Activated CD8-positive, alpha-beta memory T cell treated with anti-CD3 and anti-CD28 coated beads, Interleukin-2, amount 50 U/mL, for 1 hour (primary cell): ENCODE data around the gene TPRN.
A peak's percentile ranks its signal among the peaks of the same experiment; 100 is the strongest.

Experiments used
- DNase-seq: peaks from one replicate; pipeline ENCODE4 v3.0.0-alpha.2; 2020; ENCODE audit errors: extremely low read depth

Gene TPRN

GRCh38 chr9:137236238-137236935 lies 35.8 kb upstream of the TPRN start:
- peak; percentile 72 for DNase-seq

DNA sequence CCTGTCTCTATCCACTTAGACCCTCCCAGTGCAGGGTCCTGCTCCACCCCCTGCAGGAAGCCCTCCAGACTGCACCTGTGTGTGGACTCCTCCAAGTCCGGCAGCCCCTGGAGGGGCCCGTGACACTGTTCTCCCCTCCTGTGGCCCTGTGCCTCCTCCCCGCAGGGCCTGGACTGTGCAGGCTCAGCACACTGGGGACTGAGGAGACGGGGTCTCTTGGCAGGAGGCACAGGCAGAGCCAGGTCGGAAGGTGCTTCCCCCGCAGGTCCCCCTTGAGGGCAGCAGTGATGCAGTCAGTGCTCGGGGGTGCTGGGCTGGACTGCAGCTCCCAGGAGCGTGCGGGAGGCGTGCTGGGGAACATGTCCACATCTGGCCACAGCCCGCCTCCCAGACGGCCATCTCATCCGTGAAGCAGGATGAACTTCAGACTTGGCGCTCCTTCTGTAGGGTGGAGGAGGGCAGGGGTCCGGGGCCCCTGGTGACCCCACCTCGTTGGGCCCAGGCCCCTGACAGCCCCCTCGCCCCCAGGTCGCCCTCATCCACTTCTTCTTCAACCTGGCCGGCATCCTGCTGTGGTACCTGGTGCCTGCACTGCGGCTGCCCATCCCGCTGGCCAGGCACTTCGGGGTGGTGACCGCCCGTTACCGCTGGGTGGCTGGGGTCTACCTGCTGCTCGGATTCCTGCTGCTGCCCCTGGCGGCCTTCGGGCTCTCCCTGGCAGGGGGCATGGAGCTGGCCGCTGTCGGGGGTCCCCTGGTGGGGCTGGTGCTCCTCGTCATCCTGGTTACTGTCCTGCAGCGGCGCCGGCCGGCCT lies 35.1 kb upstream of the TPRN start:
- no peak for DNase-seq

GRCh38 chr9:137234758-137235423 lies 34.4 kb upstream of the TPRN start:
- DNase-seq: no peak

DNA sequence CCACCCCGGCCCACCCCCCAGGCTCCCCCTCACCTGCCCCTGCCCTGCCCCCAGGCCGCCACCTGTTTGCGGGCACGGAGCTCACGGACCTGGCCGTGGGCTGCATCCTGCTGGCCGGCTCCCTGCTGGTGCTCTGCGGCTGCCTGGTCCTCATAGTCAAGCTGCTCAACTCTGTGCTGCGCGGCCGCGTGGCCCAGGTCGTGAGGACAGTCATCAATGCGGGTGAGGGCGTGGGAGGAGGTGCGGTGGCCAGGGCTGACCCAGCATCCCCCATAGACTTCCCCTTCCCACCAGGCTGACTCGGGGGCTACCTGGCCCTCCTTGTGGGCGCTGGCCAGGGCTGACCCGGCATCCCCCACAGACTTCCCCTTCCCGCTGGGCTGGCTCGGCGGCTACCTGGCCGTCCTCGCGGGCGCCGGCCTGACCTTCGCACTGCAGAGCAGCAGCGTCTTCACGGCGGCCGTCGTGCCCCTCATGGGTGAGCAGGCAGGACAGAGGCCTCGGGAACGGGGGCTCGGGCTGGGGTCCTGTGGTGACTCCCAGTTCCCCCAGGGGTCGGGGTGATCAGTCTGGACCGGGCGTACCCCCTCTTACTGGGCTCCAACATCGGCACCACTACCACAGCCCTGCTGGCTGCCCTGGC lies 33.6 kb upstream of the TPRN start:
- DNase-seq: no peak

- no peak for DNase-seq
Measured at GRCh38 chr9:137233143-137233980, 32.8 kb upstream of the TPRN start.

DNA sequence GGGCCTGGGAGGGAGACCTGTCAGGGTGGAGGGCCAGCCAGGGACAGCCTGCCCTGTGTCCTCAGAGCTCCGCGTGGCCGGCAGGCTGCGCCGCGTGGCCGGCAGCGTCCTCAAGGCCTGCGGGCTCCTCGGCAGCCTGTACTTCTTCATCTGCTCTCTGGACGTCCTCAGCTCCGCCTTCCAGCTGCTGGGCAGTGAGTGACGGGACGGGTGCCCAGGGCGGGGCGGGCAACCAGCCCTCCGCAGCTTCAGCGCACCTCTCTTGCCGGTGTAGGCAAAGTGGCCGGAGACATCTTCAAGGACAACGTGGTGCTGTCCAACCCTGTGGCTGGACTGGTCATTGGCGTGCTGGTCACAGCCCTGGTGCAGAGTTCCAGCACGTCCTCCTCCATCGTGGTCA lies 32.0 kb upstream of the TPRN start:
- no peak for DNase-seq

- DNase-seq: no peak
Measured at GRCh38 chr9:137232101-137232500, 31.6 kb upstream of the TPRN start.

GRCh38 chr9:137231372-137232039 lies 31.0 kb upstream of the TPRN start:
- no peak for DNase-seq

DNA sequence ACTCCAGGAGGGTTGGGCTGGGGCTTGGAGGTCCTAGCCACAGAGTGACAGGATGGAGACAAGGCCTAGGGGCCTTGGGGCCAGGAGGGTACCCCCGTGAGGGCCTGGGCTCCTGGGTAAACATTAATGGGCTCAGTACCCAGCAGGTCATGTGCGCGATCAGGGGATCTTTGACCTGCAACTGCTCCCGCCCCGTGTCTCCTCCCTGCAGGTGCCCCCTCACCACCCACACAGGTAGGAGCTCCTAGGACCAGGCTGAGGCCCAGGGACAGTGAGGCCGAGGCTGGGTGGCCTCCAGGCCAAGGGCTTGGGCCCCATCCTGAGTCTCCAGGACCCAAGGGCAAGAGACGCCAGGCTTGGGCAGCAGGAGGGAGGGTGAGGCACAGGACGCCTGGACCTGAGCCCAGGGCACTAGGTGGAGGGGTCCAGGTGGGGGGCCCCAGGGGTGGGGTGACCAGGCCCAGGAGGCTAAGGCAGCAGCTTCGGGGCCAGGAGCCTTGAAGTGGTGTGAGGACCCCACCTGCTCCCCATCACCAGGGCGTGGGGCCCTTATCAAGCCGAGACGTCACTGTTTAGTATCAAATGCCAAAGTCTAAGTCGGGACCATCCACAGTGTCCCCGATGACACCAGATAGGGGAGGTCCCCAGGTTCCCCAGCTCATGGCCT lies 30.3 kb upstream of the TPRN start, which contains the start of gene SLC34A3:
Gene SLC34A3 (plus strand): TSS at position 197 of the 667 bp plus-strand sequence. CDS start 802 bp downstream, outside the sequence.
- DNase-seq: no peak

- DNase-seq: no peak
Measured at GRCh38 chr9:137229903-137230704, 29.6 kb upstream of the TPRN start.

GRCh38 chr9:137228968-137229896 lies 28.7 kb upstream of the TPRN start:
- DNase-seq: no peak

- no peak for DNase-seq
Measured at GRCh38 chr9:137228506-137228967, 28.0 kb upstream of the TPRN start.

DNA sequence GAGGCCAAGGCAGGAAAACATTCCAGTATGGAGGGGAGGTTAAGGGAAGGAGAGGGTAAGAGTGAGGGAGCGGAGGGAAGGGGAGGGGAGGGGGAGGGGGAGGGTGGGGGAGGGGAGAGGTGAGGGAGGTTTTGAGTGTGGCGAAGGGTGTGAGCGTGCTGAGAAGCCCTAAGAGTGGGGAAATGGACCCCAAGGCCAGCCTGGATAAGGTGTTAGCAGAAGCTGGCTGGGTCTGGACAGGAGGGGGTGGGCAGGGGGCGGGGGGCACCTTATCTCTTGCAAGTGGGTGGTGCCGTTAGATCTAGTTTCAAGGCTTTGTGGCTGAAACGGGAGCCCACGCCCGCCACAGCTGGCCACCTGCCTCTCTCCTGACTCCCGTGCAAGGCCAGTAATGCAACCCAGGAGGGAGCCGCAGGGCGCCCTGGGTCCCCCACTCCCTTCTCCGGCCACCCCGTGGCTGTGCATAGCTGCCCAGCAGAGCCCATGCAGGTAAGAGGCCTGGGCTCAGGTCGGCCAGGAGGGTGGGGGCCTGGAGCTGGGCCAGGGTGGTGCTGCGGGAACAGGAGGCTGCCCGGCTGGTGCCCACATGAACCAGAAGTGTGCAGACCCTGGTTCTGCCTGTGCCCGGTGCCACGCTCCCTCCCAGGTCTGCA lies 27.4 kb upstream of the TPRN start:
- DNase-seq: no peak

DNA sequence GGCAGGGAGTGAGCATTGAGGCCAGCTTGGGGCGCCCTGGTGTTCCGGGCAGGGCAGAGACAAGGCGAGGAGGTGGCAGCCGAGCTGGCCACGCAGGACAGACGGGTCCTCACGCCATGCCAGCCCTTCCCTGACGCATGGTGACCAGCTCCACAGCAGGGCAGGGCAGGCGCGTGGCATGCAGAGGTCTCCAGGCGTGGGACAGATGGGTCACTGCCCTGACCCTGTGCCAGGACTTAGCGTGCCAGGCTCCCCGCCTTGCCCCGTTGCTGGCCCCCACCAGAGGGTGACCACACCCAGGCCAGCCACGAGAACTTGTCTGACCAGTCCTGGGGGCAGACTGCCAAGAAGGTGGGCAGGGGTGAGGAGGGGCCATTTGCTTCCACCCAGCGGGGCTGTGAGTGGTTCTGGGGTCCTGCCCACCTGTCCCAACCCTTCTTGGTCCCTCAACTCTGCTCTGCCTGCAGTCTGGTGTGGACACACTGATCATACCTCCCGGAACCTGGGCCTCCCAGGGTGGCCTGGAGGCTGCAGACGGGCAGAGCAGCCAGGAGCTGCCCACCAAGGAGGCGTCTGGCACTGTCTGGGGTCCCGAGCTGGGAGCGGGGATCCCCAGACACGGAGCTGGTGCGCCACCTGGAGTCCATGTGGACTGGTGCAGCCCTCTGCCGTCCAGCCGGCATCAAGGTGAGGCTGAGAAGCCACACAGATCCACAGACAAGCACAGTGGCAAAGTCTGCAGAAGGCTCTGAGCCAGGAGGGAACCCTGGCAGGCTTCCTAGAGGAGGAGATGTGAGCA lies 26.7 kb upstream of the TPRN start, which contains the start of gene RNF224:
Gene RNF224 (plus strand): TSS at position 449 of the 799 bp plus-strand sequence. CDS start 834 bp downstream, outside the sequence.
- peak; percentile 61 for DNase-seq

- no peak for DNase-seq
Measured at GRCh38 chr9:137226338-137227053, 26.0 kb upstream of the TPRN start.
